GM23338 (cell line): ENCODE data around the gene WFS1. TPM values are rescaled to one million over a fixed set of nuclear protein-coding genes. Genes with fewer than 3 reads are reported as not detected.

Experiments used
- ATAC-seq: fragments of 200-7000 bp; cut with Tn5 transposase; 3 replicates; pipeline ENCODE4 v1.9.1; 2020
- DNase-seq: peaks from one replicate; pipeline ENCODE4 v3.0.0-alpha.2; 2015; ENCODE audit warnings: low spot score
- H2AFZ ChIP-seq: fragments of 200-600 bp; sonication (generic); 2 replicates; pipeline ENCODE4 v1.8.0; 2016; ENCODE audit warnings: antibody characterized with exemption, mild to moderate bottlenecking, moderate library complexity
- H3F3A ChIP-seq: fragments of 200-600 bp; sonication (generic); replicated peaks from 2 replicates; pipeline ENCODE4 v1.8.0; 2017; ENCODE audit warnings: antibody characterized with exemption, mixed run types, low read depth
- H3K27ac ChIP-seq: fragments of 200-600 bp; sonication (generic); 2 replicates; pipeline ENCODE4 v1.6.1; 2016; ENCODE audit warnings: low read depth
- H3K27me3 ChIP-seq: fragments of 200-600 bp; sonication (generic); 2 replicates; pipeline ENCODE4 v1.8.0; 2016; ENCODE audit warnings: mild to moderate bottlenecking, mixed run types, moderate library complexity; ENCODE audit not compliant: insufficient read depth
- H3K36me3 ChIP-seq: fragments of 200-600 bp; sonication (generic); 2 replicates; pipeline ENCODE4 v1.8.0; 2016; ENCODE audit warnings: mild to moderate bottlenecking; ENCODE audit not compliant: insufficient read depth
- H3K4me1 ChIP-seq: fragments of 200-600 bp; sonication (generic); 2 replicates; pipeline ENCODE4 v1.8.0; 2016; ENCODE audit warnings: mild to moderate bottlenecking, moderate library complexity; ENCODE audit not compliant: insufficient read depth
- H3K4me2 ChIP-seq: fragments of 200-600 bp; sonication (generic); 2 replicates; pipeline ENCODE4 v1.7.1; 2017; ENCODE audit warnings: mixed run types
- H3K4me3 ChIP-seq: fragments of 200-600 bp; sonication (generic); 2 replicates; pipeline ENCODE4 v1.6.1; 2016; ENCODE audit warnings: mixed run types
- H3K79me2 ChIP-seq: fragments of 200-600 bp; sonication (generic); replicated peaks from 2 replicates; pipeline ENCODE4 v1.8.0; 2017; ENCODE audit warnings: mild to moderate bottlenecking; ENCODE audit not compliant: insufficient read depth
- H3K9me2 ChIP-seq: fragments of 200-600 bp; sonication (generic); 2 replicates; pipeline ENCODE4 v1.8.0; 2017; ENCODE audit not compliant: insufficient read depth
- H4K20me1 ChIP-seq: fragments of 200-600 bp; sonication (generic); replicated peaks from 2 replicates; pipeline ENCODE4 v1.8.0; 2017; ENCODE audit warnings: mild to moderate bottlenecking; ENCODE audit not compliant: insufficient read depth
- H3K27ac Mint-ChIP-seq: 2 replicates; pipeline ENCODE4 v1.8.0; 2020; ENCODE audit warnings: inconsistent platforms, mild to moderate bottlenecking, moderate library complexity, mixed read lengths
- H3K27me3 Mint-ChIP-seq: 3 replicates; pipeline ENCODE4 v1.8.0; 2022; ENCODE audit warnings: low read depth, mild to moderate bottlenecking, moderate library complexity, mixed read lengths, inconsistent platforms; ENCODE audit not compliant: insufficient read depth, poor library complexity
- H3K36me3 Mint-ChIP-seq: 3 replicates; pipeline ENCODE4 v1.8.0; 2021; ENCODE audit warnings: low read depth, mild to moderate bottlenecking, inconsistent platforms, moderate library complexity, mixed read lengths
- H3K4me1 Mint-ChIP-seq: 3 replicates; pipeline ENCODE4 v1.8.0; 2020; ENCODE audit warnings: mild to moderate bottlenecking, inconsistent platforms, mixed read lengths
- H3K4me3 Mint-ChIP-seq: 3 replicates; pipeline ENCODE4 v1.8.0; 2021; ENCODE audit warnings: moderate library complexity, mild to moderate bottlenecking, inconsistent platforms, mixed read lengths
- H3K9me3 Mint-ChIP-seq: 3 replicates; pipeline ENCODE4 v1.8.0; 2020; ENCODE audit warnings: moderate library complexity, mild to moderate bottlenecking, inconsistent platforms, mixed read lengths
- CREB1 ChIP-seq: fragments of 250-450 bp; sonication (Bioruptor Pico); IDR thresholded peaks from 2 replicates; pipeline ENCODE4 v1.5.0; 2020; ENCODE audit warnings: low read depth, mild to moderate bottlenecking, moderate library complexity
- EZH2 ChIP-seq: fragments of 200-600 bp; sonication (generic); IDR thresholded peaks from one replicate; pipeline ENCODE4 v1.8.0; 2017; ENCODE audit warnings: antibody characterized with exemption, mild to moderate bottlenecking, low read depth; ENCODE audit not compliant: unreplicated experiment
- EZH2phosphoT487 ChIP-seq: fragments of 200-600 bp; sonication (generic); IDR thresholded peaks from one replicate; pipeline ENCODE4 v1.8.1; 2018; ENCODE audit warnings: antibody characterized with exemption; ENCODE audit not compliant: unreplicated experiment
- JUNB ChIP-seq: IDR thresholded peaks from one replicate; pipeline ENCODE4 v1.6.1; 2016; ENCODE audit warnings: antibody characterized with exemption; ENCODE audit not compliant: unreplicated experiment
- POLR2AphosphoS5 ChIP-seq: IDR thresholded peaks from 2 replicates; pipeline ENCODE4 v1.6.1; 2016; ENCODE audit warnings: antibody characterized with exemption, low read depth
- ZNF114 ChIP-seq: fragments of 250-450 bp; sonication (Bioruptor Pico); IDR thresholded peaks from 2 replicates; pipeline ENCODE4 v1.5.0; 2020; ENCODE audit warnings: mild to moderate bottlenecking, moderate library complexity
- polyA plus RNA-seq: library from polyadenylated mRNA; unstranded; fragments of >200 nt; fragmentation: Nextera tagmentation; extraction: Ambion mirVana; gene quantifications from 2 replicates; pipeline ENCODE4 v1.2.1, GENCODE V29; 2016
- total RNA-seq: library from RNA; depleted of rRNA; stranded (reverse); fragments of >200 nt; shearing (Covaris generic); gene quantifications from 2 replicates; pipeline ENCODE4 v1.2.3, GENCODE V29; 2014
- TF ChIP-seq, protein P1 (sequence below): fragments of 250-450 bp; sonication (Bioruptor Pico); IDR thresholded peaks from 2 replicates; pipeline ENCODE4 v1.5.0; 2020; ENCODE audit warnings: mild to moderate bottlenecking, moderate library complexity
- TF ChIP-seq, protein P2 (sequence below): IDR thresholded peaks from 2 replicates; pipeline ENCODE4 v1.6.1; 2016; ENCODE audit warnings: antibody characterized with exemption

Gene WFS1
- total and polyA plus RNA-seq, 2 experiments from 2014 or later, result 24.7 to 45.4 TPM

DNA sequence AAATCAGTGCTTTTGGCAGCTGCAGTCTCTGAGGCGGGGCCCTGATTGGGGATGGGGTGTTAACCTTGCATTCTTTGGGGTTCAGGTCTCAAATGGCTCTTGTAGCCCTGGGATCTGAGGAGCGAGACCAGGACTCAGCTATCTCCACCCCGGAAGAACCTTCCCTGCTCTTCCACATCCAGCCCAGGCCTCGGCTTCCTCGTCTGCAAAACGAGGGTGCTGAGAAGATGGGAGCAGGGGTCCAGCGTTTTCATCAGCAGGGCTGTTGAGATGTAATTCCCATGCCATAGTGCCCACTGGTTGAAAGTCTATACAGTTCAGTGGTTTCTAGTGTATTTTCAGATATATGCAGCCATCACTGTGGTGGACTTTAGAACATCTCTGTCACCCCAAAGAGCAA, 34.6 kb upstream of the WFS1 start (continued):
- TF ChIP-seq, protein P1, sequence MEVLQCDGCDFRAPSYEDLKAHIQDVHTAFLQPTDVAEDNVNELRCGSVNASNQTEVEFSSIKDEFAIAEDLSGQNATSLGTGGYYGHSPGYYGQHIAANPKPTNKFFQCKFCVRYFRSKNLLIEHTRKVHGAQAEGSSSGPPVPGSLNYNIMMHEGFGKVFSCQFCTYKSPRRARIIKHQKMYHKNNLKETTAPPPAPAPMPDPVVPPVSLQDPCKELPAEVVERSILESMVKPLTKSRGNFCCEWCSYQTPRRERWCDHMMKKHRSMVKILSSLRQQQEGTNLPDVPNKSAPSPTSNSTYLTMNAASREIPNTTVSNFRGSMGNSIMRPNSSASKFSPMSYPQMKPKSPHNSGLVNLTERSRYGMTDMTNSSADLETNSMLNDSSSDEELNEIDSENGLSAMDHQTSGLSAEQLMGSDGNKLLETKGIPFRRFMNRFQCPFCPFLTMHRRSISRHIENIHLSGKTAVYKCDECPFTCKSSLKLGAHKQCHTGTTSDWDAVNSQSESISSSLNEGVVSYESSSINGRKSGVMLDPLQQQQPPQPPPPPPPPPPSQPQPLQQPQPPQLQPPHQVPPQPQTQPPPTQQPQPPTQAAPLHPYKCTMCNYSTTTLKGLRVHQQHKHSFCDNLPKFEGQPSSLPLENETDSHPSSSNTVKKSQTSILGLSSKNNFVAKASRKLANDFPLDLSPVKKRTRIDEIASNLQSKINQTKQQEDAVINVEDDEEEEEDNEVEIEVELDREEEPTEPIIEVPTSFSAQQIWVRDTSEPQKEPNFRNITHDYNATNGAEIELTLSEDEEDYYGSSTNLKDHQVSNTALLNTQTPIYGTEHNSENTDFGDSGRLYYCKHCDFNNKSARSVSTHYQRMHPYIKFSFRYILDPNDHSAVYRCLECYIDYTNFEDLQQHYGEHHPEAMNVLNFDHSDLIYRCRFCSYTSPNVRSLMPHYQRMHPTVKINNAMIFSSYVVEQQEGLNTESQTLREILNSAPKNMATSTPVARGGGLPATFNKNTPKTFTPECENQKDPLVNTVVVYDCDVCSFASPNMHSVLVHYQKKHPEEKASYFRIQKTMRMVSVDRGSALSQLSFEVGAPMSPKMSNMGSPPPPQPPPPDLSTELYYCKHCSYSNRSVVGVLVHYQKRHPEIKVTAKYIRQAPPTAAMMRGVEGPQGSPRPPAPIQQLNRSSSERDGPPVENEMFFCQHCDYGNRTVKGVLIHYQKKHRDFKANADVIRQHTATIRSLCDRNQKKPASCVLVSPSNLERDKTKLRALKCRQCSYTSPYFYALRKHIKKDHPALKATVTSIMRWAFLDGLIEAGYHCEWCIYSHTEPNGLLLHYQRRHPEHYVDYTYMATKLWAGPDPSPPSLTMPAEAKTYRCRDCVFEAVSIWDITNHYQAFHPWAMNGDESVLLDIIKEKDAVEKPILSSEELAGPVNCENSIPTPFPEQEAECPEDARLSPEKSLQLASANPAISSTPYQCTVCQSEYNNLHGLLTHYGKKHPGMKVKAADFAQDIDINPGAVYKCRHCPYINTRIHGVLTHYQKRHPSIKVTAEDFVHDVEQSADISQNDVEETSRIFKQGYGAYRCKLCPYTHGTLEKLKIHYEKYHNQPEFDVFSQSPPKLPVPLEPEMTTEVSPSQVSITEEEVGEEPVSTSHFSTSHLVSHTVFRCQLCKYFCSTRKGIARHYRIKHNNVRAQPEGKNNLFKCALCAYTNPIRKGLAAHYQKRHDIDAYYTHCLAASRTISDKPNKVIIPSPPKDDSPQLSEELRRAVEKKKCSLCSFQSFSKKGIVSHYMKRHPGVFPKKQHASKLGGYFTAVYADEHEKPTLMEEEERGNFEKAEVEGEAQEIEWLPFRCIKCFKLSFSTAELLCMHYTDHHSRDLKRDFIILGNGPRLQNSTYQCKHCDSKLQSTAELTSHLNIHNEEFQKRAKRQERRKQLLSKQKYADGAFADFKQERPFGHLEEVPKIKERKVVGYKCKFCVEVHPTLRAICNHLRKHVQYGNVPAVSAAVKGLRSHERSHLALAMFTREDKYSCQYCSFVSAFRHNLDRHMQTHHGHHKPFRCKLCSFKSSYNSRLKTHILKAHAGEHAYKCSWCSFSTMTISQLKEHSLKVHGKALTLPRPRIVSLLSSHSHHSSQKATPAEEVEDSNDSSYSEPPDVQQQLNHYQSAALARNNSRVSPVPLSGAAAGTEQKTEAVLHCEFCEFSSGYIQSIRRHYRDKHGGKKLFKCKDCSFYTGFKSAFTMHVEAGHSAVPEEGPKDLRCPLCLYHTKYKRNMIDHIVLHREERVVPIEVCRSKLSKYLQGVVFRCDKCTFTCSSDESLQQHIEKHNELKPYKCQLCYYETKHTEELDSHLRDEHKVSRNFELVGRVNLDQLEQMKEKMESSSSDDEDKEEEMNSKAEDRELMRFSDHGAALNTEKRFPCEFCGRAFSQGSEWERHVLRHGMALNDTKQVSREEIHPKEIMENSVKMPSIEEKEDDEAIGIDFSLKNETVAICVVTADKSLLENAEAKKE, result no peak
- TF ChIP-seq EZH2phosphoT487, result no peak

DNA sequence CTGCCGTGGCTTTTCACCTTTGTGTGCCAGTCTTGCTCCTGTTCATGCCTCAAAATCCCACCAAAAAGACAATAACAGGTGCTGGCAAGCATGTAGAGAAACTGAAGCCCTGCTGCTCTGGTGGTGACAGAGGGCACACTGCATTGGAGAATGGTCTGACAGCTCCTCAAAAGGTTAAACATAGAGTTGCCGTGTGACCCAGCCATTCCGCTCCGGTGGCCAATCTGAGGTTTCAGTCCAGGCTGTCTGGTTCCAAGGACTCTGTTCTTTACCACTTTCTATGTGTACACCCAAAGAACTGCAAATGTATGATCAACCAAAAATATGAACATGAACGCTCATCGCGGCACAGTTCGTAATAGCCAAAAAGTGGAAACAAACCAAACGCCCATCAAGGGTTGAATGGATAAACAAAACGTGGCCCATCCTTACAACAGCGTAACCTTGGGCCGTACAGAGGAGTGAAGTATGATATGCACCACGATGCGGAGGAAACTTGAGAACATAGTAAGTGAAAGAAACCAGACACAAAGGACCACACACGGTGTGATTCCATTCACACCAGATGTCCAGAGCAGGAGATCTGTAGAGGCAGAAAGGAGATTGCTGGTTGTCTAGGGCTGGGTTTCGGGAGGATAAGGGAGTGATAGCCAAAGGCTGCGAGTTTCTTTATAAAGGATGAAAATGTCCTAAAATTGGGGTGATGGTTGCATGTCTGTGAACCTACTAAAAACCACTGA, 33.6 kb upstream of the WFS1 start:
- Histone ChIP-seq H3K4me2 (no peak overlapping the region), H3K4me1 (no peaks in the 10 kb centered on the region), H3K9me2 (no peaks in the 10 kb centered on the region), H3K27ac (no peak overlapping the region), H3K27me3 (no peaks in the 10 kb centered on the region), H3K4me3 (no peak overlapping the region), H3F3A (no peaks in the 10 kb centered on the region), H3K79me2 (no peaks in the 10 kb centered on the region), H4K20me1 (no peaks in the 10 kb centered on the region), H3K36me3 (no peaks in the 10 kb centered on the region), H2AFZ (no peak overlapping the region)
- Mint-ChIP-seq H3K4me3 (no peak overlapping the region), H3K27ac (no peak overlapping the region), H3K36me3 (no peaks in the 10 kb centered on the region), H3K9me3 (no peaks in the 10 kb centered on the region), H3K27me3 (peaks cover 4% of the 10 kb centered on the region), H3K4me1 (no peaks in the 10 kb centered on the region)
- DNase-seq (no peak), ATAC-seq (no peak)
- TF ChIP-seq JUNB (no peak), ZNF114 (no peak), CREB1 (CRISPR knock-in tag) (no peak), POLR2AphosphoS5 (no peak), EZH2 (no peak)
- TF ChIP-seq, protein P1, result no peak
- TF ChIP-seq, protein P2, sequence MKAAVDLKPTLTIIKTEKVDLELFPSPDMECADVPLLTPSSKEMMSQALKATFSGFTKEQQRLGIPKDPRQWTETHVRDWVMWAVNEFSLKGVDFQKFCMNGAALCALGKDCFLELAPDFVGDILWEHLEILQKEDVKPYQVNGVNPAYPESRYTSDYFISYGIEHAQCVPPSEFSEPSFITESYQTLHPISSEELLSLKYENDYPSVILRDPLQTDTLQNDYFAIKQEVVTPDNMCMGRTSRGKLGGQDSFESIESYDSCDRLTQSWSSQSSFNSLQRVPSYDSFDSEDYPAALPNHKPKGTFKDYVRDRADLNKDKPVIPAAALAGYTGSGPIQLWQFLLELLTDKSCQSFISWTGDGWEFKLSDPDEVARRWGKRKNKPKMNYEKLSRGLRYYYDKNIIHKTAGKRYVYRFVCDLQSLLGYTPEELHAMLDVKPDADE, result no peak
